H7 (cell line): Measurements from ENCODE around the gene LY6G6D. TPM values are rescaled to one million over a fixed set of nuclear protein-coding genes. Genes with fewer than 3 reads are reported as not detected.

ENCODE experiments used
- DNase-seq: peaks from one replicate; pipeline ENCODE4 v3.0.0; 2012
- H3K27me3 ChIP-seq: 2 replicates; pipeline ENCODE4 v1.6.0; 2011; ENCODE audit warnings: mild to moderate bottlenecking, low read length; ENCODE audit not compliant: control insufficient read depth, insufficient read depth
- H3K36me3 ChIP-seq: replicated peaks from 2 replicates; pipeline ENCODE4 v1.5.1; 2011; ENCODE audit warnings: low read length; ENCODE audit not compliant: control insufficient read depth, insufficient read depth
- H3K4me3 ChIP-seq: 2 replicates; pipeline ENCODE4 v1.5.1; 2011; ENCODE audit warnings: low read depth, mild to moderate bottlenecking, control low read depth, low read length, moderate library complexity; ENCODE audit not compliant: insufficient read depth
- total RNA-seq: library from RNA; depleted of rRNA; stranded (reverse); fragments of >200 nt; shearing (Covaris generic); gene quantifications from 2 replicates; pipeline ENCODE4 v1.2.3, GENCODE V29; 2014

Gene LY6G6D
- total RNA-seq, 1 experiment from 2014 or later, result 2.8 TPM

DNA sequence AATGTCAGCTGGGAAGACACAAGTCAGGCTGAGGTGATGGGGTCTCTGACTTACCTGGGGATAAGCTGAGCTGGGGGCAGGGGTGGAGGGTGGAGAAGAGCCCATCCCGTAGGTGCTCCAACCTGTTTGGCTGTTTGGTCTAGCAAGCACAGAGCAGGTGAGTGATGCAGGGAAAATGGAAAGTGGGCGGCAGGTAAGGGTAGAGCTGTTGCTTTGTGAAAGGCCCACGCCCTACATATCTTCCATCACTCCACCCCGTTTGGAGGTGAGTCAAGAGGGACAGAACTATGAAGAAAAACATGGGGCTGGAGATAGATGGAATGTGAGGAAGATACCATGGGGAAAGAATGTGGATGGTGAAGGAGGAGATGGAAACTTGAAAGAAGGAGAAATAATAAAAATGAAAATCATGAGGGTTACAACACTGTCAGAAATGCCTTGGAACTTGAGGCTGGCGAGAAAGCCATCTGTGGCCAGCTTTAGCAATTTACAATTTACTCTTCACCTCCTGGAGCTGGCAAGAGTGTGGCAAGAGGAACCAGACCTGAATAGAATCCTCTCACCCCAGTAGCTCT, 5.1 kb downstream of the LY6G6D start:
- Histone ChIP-seq H3K4me3 (no peak overlapping the region), H3K27me3 (no peaks in the 10 kb centered on the region), H3K36me3 (no peaks in the 10 kb centered on the region)
- DNase-seq, result no peak

DNA sequence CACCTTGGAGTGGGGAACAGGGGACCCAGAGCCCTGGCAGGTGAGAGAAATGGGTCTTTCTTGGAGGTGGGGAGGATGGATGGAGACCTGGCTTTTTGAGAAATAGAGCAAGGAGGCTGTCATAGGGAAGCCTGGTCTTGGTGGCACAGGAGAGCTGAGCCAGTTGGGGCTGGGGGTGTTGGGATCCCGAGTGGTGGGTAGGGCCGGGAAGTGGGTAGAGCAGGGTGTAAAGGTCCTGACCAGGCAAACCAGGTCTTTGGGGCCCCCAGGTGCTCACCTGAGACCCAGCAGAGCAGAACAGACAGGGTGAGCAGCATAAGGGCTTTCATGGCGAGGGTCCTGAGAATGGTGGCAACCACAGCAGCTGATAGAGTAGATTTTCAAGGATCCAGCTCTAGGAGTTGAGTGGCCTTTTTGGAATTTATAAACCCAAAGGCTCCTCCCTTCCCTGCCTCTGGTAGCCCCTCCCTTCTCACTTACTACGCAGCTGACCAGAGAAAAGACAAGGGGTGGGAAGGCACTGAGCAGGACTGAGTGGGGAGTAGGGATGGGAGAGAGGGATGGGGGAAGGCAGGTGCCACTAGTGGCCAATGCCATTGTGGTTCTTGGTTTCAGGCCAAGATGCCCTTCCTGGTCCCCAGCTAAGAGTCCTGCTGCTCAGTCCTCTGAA, 6.3 kb downstream of the LY6G6D start, which contains the start of gene LY6G6C:
Gene LY6G6C (minus strand): TSS at position 396 of the 670 bp plus-strand sequence. CDS start 67 bp downstream, at position 329.
- H3K27me3 ChIP-seq, result no peaks in the 10 kb centered on the region
- no peak for DNase-seq

DNA sequence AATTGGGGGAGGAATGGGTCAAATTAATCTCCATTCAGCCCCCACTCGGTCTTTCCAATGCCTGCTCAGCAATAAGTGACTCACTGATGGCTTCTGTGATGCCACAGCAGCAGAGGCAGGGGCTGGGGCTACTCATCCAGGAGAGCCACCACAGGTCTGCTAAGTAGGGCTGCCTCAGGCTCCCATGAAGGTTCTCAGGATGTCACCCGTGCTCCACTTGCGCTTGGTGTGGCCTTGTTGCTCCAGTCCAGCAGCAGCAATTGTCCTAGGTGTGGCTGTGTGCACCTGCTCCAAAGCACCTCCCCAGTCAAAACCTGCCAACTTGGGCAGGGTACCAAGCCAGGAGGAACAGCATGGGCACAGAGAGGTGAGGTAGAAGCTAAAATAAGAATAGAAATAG, 7.0 kb downstream of the LY6G6D start:
- H3K36me3 ChIP-seq, result peaks cover 3% of the 10 kb centered on the region
- H3K4me3 ChIP-seq, result no peak overlapping the region
- no peak for DNase-seq
- H3K27me3 ChIP-seq, result no peaks in the 10 kb centered on the region

More for the DNA sequence above, 6.3 kb downstream of the LY6G6D start, which contains the start of gene LY6G6C:
- Histone ChIP-seq H3K4me3 (no peak within 1 kb of the TSS), H3K36me3 (no peaks in the 10 kb centered on the region; the same call in 1 of the 2 replicates)

DNA sequence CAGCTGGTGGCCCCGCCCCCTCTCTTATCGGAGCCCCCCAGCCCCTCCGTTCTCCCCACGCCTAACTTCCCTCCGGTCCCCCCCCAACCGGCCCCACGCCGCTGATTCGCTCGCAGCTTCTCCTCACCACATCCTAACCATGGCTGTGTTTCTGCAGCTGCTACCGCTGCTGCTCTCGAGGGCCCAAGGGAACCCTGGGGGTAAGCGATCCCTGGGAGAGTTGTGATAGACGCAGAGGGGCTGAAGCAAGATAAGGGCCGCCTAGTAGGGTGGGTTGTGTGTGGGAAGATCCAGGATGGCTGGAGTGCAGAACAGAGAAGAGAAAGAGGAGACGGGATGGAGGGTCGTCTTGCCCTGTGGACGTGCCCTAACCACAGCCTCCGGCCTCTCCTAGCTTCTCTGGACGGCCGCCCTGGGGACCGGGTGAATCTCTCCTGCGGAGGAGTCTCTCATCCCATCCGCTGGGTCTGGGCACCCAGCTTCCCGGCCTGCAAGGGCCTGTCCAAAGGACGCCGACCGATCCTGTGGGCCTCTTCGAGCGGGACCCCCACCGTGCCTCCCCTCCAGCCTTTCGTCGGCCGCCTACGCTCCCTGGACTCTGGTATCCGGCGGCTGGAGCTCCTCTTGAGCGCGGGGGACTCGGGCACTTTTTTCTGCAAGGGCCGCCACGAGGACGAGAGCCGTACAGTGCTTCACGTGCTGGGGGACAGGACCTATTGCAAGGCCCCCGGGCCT, 8.3 kb downstream of the LY6G6D start, which contains the start of gene MPIG6B:
Gene MPIG6B (plus strand): TSS at position 129 of the 735 bp plus-strand sequence. CDS start 11 bp downstream, at position 140.
- Histone ChIP-seq H3K27me3 (no peaks in the 10 kb centered on the region), H3K36me3 (peaks cover 8% of the 10 kb centered on the region), H3K4me3 (no peak within 1 kb of the TSS)
- peak; percentile 58 for DNase-seq

DNA sequence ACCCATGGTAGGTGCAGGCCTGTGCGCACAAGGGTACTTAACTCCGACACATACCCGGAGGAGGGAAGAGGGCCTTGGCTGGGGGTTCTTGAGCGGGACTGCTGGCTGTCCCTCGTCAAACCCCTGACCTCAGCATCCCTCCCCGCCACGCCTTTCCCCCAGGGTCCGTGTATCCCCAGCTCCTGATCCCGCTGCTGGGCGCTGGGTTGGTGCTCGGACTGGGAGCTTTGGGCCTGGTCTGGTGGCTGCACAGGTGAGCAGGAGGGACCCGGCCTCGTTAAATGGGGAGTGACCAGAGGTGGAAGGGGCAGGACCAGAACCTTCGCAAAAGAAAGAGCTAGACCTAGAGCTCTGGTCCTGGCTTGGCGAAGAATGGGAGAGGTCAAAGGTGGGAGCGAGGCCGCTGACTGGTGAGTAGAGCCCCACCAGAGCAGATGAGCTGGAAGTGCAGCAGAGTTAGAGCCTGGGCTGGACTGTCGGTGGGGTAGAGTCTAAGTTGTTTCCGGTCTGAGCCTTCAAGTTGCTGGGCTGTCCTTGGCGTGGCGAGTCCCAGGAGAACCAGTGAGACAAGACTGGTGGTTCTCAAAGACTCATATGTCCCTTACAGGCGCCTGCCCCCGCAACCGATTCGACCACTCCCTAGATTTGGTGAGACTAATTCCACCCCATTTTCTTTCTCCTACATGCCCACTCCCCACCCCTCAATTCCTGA, 9.0 kb downstream of the LY6G6D start:
- Histone ChIP-seq H3K27me3 (no peaks in the 10 kb centered on the region), H3K4me3 (no peak overlapping the region), H3K36me3 (peaks cover 9% of the 10 kb centered on the region)
- no peak for DNase-seq

DNA sequence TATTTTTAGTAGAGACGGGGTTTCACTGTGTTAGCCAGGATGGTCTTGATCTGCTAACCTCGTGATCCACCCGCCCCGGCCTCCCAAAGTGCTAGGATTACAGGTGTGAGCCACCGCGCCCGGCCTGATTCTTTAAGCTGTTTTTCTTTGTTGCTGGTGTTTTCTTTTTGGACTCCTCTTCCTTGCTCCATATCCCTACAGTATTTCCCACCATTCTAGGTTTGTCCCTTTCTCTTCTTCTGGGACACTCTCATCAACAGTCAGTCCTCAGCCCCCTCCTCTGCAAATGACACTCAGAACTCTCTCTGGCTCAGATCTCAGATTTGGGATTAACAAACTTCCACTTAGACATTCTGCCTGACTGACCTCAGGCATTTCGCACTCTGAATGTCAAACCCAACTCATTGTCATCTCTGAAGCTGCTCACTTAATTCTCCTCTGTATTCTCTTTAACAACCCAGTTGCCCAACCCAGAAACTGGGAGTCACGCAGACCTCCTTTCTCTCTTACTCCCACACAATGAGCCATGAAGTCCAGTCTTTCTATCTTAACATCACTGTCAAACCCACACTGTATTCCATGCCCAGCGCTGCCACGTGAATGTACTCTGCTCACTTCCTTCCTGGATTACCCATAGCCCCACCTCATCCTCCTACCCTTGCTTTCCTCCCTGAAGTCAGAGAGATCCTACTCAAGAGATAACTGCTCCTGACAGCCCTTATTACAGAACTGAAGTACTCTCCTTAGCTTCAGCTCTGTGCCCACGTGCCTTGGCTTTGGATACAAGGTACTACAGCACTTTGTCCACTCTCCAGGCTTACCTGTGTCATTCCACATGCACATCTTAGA, 10.6 kb downstream of the LY6G6D start:
- peaks cover 9% of the 10 kb centered on the region for H3K36me3 ChIP-seq
- DNase-seq, result no peak
- H3K4me3 ChIP-seq, result no peak overlapping the region
- H3K27me3 ChIP-seq, result no peaks in the 10 kb centered on the region

DNA sequence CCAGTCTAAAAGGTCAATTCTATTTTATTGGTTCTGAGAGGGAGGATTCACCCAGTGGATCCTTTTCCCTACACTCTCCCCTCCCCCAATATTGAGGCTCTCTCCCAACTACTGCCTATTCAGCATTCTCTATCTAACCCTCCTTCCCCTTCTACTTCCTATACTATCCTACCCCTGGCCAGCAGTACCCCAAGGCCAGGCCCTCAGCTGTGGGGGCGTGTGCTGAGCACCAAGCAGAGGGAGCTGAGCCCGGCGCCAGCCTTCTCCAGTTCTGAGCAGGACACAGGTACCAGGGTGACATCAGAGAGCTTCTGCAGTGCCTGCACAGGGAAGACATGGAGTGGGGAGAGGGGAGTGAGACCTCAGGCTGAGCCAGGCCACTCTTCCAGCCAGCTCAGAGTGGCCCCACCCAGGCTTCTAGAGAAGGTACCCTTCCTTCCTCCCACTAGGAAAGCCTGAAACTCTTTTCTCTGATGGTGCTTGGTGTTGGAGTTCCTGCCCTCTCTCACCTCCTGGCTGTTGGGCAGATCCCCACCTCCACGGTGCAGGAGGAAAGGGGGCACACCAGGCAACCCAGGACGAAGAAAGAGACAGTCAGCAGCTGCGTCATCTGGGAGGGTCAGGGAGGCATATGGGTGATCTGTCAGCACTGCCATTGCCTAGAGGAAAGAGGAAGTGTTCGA, 12.0 kb downstream of the LY6G6D start:
- H3K36me3 ChIP-seq, result peaks cover 15% of the 10 kb centered on the region
- no peaks in the 10 kb centered on the region for H3K27me3 ChIP-seq
- DNase-seq, result peak; percentile 22
- H3K4me3 ChIP-seq, result no peak overlapping the region

DNA sequence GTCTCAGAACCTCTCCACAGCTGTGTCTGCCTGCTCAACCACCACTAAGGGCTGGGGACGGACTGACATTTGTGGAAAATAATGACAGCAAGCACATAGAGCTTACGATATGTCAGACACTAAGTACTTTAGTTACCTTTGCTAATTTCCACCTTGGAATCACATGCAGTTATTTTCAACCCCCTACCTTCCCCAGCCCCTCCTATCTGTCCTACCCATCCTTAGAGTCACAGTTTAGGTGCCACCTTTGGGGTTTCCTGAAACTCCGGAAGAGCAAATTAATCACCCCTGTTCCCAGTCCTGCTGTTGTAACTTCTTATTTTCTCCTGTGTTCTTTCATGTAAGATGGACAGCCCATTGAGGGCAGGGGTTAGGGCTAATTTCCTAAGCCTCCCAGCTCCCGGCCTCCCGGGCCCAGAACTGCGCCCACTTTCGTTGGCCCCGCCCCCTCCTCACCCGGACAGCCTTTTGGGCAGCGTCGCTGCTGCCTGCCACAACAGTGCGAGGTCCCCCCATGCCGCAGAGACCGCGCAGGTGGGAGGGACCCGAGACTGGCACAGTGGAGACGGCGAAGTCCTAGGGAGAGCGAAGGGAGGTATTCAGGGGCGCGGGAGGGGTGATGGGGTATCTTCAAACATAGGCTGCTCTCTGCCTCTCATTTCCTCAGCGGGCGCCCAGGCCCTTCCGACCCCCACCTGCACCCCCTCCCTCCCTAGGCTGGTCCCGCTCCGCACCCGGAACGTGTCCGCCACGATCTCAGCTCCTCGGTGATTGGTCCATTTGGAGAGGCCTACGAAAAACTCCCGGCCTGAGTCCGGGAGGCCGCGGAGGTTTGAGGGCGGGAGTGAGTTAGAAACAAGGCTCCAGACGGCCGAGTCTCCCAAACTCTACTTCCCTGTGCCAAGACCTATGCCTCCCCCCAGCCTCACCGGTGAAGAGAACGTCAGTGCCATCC, 12.8 kb downstream of the LY6G6D start:
- Histone ChIP-seq H3K27me3 (no peaks in the 10 kb centered on the region), H3K36me3 (peaks cover 18% of the 10 kb centered on the region), H3K4me3 (no peak overlapping the region)
- peak; percentile 63 for DNase-seq

DNA sequence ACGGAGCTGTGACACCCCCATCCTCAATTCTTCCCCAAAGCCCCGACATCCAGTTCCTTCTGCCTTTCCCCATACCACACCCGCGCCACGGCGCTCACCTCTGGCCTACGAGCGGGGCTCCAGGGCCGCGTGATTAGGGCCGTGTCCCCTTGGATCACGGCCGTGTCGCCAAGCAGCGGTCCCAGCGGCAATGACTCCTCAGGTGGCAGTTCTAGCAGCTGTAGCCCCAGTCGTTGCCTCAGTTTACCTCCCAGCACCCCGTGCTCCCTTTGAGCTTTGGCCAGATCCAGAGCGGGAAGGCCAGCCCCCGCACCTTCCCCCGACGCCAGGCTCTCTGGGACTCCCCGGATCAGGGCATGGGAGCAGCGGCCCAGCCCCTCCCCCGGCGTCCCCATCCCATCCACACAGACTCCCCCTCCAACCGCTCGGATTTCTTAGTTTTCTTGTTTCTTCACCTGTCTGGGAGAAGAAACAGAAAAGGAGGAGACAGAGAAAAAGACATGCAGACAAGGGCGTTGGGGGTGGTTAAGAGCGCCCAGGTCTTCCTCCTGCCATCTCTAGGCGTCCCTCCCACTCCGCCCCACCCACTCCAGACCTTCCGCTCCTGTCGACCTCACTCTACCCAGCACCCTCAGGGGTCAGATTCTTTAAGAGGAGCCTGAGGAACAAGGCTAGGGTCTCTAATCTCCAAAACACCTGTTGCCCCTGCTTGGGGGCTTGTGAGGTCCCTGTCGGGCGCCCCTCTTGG, 13.8 kb downstream of the LY6G6D start, which contains the start of gene DDAH2:
Gene DDAH2 (minus strand): TSS at position 533 of the 748 bp plus-strand sequence. CDS start 138 bp downstream, at position 395.
- Histone ChIP-seq H3K4me3 (peak within 1 kb of the TSS; percentile 84), H3K36me3 (peaks cover 27% of the 10 kb centered on the region), H3K27me3 (no peaks in the 10 kb centered on the region)
- peak; percentile 78 for DNase-seq

DNA sequence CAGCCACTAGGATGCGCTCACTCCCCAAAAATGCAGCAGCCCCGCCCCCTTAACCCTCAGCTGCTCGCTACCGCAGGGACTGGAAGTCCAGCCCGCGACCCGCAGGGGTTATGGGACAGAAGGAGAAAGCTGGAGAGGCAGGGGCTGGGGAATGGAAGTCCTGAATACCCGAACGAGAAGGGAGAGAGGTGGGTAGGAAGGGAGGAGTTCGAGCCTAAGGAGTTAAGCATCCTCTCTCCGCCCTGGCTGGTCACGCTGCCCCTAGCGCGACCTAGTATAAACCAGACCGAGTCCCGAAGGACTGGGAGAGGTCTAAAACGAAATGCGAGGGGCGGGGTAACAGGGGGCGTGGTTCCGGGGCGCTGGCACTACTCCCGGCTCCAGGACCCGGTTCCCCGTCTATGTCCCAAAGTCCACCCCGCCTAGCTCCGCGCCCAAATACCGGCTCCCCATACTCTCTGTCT, 14.4 kb downstream of the LY6G6D start:
- peak overlapping the region; percentile 84 for H3K4me3 ChIP-seq
- peaks cover 29% of the 10 kb centered on the region for H3K36me3 ChIP-seq
- DNase-seq, result peak; percentile 95
- no peaks in the 10 kb centered on the region for H3K27me3 ChIP-seq

DNA sequence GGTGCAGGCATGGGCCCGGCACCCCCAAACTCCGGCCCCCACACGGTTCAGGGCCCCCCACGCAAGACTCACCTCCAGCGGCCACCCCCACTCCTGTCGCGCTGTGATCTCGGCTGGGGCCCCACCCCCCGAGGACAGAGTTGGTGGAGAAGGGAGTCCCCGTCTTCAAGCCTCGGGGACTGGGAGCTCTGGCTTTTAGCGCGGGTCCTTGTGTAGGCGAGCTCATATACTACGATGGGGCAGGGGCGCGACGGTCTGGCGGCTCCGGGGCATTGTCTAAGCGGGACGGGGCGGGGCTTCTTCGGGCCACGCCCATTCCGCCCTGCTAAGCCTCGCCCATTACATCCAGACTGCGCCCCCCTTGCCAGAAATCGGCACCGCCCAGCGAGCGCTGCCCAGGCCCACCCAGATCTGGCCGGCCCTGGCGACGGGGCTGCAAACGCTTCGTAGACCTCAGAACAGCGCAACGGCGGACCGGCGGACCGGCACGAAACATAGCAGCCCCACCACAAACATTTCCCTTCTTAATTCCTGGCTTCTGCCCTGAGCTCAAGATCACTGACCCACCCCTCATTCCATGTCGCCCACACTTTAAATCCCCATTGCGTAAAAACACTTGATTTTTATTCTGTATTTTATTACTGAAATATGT, 15.0 kb downstream of the LY6G6D start:
- peaks cover 29% of the 10 kb centered on the region for H3K36me3 ChIP-seq
- peak overlapping the region; percentile 84 for H3K4me3 ChIP-seq
- peak; percentile 98 for DNase-seq
- H3K27me3 ChIP-seq, result no peaks in the 10 kb centered on the region
